Omental fat pad (tissue), 4 donors: ENCODE results near the gene SPHK1. TPM values are rescaled to one million over a fixed set of nuclear protein-coding genes. Genes with fewer than 3 reads are reported as not detected.

Experiments used
- ATAC-seq: fragments of 150-250 bp; one replicate; pipeline ENCODE4 v1.9.1; 2016; ENCODE audit warnings: mild to moderate bottlenecking, moderate library complexity; ENCODE audit not compliant: low FRiP score
- DNase-seq: peaks from one replicate; pipeline ENCODE4 v3.0.0-alpha.2; 2019; ENCODE audit warnings: low spot score
- CTCF ChIP-seq, 3 donors: fragments of 450-650 bp; IDR thresholded peaks; one replicate each; pipeline ENCODE4 v1.5.1; 2016 to 2017; ENCODE audit warnings: antibody characterized with exemption in 3 of 3, mild to moderate bottlenecking in 3 of 3, moderate library complexity in 2 of 3
- total RNA-seq, 4 donors: library from RNA; depleted of rRNA; stranded (reverse); fragments of >200 nt; gene quantifications; one replicate each; pipeline ENCODE4 v1.1.0, GENCODE V29; 2016

The SPHK1 gene
- total RNA-seq, 4 donors from 2014 or later, result 8.7 to 107 (median 17.5) TPM

GRCh38 chr17:76371656-76372628 is 12.5 kb upstream of the SPHK1 start:
- no peak for ATAC-seq
- no peak for DNase-seq

GRCh38 chr17:76376318-76377133 is 7.9 kb upstream of the SPHK1 start:
- no peak for TF ChIP-seq CTCF (IDR thresholded peaks at IDR 0.05)
- DNase-seq, result no peak
- no peak for ATAC-seq

More at GRCh38 chr17:76371656-76372628, 12.5 kb upstream of the SPHK1 start:
- no peak for TF ChIP-seq CTCF (IDR thresholded peaks at IDR 0.05)

- DNase-seq, result no peak
- no peak for ATAC-seq
- TF ChIP-seq CTCF (IDR thresholded peaks at IDR 0.05), result no peak
Measured at GRCh38 chr17:76378548-76379274, 5.7 kb upstream of the SPHK1 start.

- no peak for DNase-seq
- no peak for TF ChIP-seq CTCF (IDR thresholded peaks at IDR 0.05)
- no peak for ATAC-seq
Measured at GRCh38 chr17:76379275-76379641, 5.2 kb upstream of the SPHK1 start.

- TF ChIP-seq CTCF (IDR thresholded peaks at IDR 0.05), result no peak
- no peak for DNase-seq
- no peak for ATAC-seq
Measured at GRCh38 chr17:76379646-76380376, 4.6 kb upstream of the SPHK1 start.
